ENCODE results near the gene NCOA7.
"Not testable (repeated sequence)": the region's sequence is repeated elsewhere in the genome, so short reads cannot be mapped to it uniquely, and the experiment has no call there.

NCOA7 gene

GRCh38 chr6:125922322-125922860 is 131.6 kb downstream of the NCOA7 start:
- DNase-seq: no peak

GRCh38 chr6:125923366-125923877 is 132.7 kb downstream of the NCOA7 start:
- DNase-seq: no peak

GRCh38 chr6:125924169-125924568 is 133.4 kb downstream of the NCOA7 start:
- DNase-seq: no peak

GRCh38 chr6:125924697-125925358 is 134.1 kb downstream of the NCOA7 start:
- no peak for DNase-seq

GRCh38 chr6:125926711-125927110 is 136.0 kb downstream of the NCOA7 start:
- DNase-seq: no peak

- no peak for DNase-seq
Observed at GRCh38 chr6:125927761-125928160, 137.0 kb downstream of the NCOA7 start.

- DNase-seq: no peak
Observed at GRCh38 chr6:125930765-125931418, 140.1 kb downstream of the NCOA7 start.

GRCh38 chr6:125931733-125932450 is 141.1 kb downstream of the NCOA7 start:
- DNase-seq: no peak

GRCh38 chr6:125932451-125932795 is 141.7 kb downstream of the NCOA7 start:
- no peak for DNase-seq

GRCh38 chr6:125935520-125935919 is 144.8 kb downstream of the NCOA7 start:
- DNase-seq: not testable (repeated sequence)

GRCh38 chr6:125939026-125939425 is 148.3 kb downstream of the NCOA7 start:
- DNase-seq: no peak

GRCh38 chr6:125939791-125940190 is 149.0 kb downstream of the NCOA7 start:
- no peak for DNase-seq

- no peak for DNase-seq
Observed at GRCh38 chr6:125940247-125941041, 149.7 kb downstream of the NCOA7 start.

GRCh38 chr6:125942672-125943527 is 152.1 kb downstream of the NCOA7 start:
- no peak for DNase-seq

GRCh38 chr6:125943528-125944433 is 153.0 kb downstream of the NCOA7 start:
- DNase-seq: no peak

GRCh38 chr6:125944434-125944816 is 153.7 kb downstream of the NCOA7 start:
- no peak for DNase-seq

- DNase-seq: no peak
Observed at GRCh38 chr6:125944896-125945295, 154.1 kb downstream of the NCOA7 start.

- DNase-seq: no peak
Observed at GRCh38 chr6:125945378-125946141, 154.8 kb downstream of the NCOA7 start.

- no peak for DNase-seq
Observed at GRCh38 chr6:125947615-125948014, 156.9 kb downstream of the NCOA7 start.

GRCh38 chr6:125948455-125948854 is 157.7 kb downstream of the NCOA7 start:
- no peak for DNase-seq
